ENCODE data around the gene NSG1. TPM values are rescaled to one million over a fixed set of nuclear protein-coding genes. Genes with fewer than 3 reads are reported as not detected.
A peak's percentile ranks its signal among the peaks of the same experiment; 100 is the strongest.

Gene NSG1
- total RNA-seq, 1 donor from 2014 or later = 12.7 TPM

DNA sequence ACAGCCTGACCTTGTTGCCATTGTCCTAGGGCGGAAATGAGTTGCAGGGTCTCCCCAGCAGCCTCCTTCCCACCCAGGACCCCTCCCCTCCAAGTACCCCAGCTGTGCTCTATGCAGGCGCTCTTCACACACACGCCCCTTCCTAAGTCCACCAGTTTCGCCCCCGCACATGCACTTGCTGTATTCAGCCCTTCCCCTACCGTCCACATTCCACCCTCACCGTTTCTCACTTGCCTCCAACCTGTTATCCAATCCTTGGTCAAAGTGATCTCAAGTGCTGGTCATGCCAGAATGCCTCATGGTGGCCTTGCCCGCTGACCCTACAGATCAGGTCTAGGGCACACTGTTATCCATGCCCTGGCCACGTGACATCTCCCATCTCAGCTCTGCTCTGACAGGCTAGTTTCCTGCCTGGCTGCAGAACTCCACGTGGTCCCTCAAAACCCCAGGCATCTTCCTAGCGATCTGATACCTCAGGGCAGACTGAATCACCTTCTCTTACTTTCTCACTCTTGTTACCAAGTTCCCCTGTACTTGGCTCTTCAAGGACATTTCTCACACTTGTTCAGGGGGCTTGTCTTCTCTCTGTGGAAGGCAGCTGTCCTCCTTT lies 39.7 kb downstream of the NSG1 start:
- H3K4me3 ChIP-seq (ENCODE audit: low read depth, low read length) = no peak overlapping the region
- H3K36me3 ChIP-seq (ENCODE audit: control insufficient read depth, insufficient read depth, low read length) = no peaks in the 10 kb centered on the region
- no peaks in the 10 kb centered on the region for H3K27me3 ChIP-seq (ENCODE audit: control insufficient read depth, insufficient read depth, low read length)
- DNase-seq (ENCODE audit: low read depth) = no peak
- no peak for TF ChIP-seq CTCF (IDR thresholded peaks at IDR 0.05; ENCODE audit: insufficient read depth, low read length, poor library complexity, severe bottlenecking)

DNA sequence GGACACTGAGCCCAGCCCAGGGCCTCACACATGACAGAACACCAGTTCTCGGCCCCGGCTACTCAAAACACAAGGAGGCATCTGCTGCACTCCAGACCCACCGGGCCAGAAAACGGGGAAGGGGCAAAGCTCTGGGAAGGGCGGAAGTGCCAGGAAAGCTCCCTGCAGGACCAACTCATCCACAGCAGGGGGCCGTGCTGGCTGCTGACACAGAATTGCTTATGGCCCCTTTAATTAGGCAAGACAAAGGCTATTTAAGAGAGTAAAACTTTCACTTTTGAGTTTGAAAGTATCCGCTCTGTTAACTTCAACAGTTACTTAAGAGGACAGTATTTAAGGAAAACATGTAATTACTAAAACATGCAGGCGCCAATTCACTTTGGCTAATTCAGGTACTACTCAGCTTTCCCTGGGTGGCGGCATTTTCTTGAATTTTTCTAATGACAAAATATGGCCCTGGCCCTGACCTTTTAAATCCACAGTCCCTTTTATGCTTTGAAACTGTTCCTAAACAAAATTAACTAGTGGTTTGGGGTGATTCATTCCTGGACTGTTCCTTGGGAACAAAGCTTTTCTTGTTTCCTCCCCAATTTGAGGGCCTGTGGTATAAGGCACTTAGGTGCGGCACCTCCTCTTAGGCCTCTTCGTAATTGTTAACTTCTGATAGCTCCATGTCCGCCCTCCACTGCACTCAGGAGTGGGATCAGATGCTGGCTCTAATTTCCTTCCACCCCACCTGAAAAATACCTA lies 40.4 kb downstream of the NSG1 start:
- no peak overlapping the region for H3K4me3 ChIP-seq (ENCODE audit: low read depth, low read length)
- peak; percentile 49 for TF ChIP-seq CTCF (IDR thresholded peaks at IDR 0.05; ENCODE audit: insufficient read depth, low read length, poor library complexity, severe bottlenecking)
- H3K27me3 ChIP-seq (ENCODE audit: control insufficient read depth, insufficient read depth, low read length) = no peaks in the 10 kb centered on the region
- no peaks in the 10 kb centered on the region for H3K36me3 ChIP-seq (ENCODE audit: control insufficient read depth, insufficient read depth, low read length)
- DNase-seq (ENCODE audit: low read depth) = peak; percentile 25

DNA sequence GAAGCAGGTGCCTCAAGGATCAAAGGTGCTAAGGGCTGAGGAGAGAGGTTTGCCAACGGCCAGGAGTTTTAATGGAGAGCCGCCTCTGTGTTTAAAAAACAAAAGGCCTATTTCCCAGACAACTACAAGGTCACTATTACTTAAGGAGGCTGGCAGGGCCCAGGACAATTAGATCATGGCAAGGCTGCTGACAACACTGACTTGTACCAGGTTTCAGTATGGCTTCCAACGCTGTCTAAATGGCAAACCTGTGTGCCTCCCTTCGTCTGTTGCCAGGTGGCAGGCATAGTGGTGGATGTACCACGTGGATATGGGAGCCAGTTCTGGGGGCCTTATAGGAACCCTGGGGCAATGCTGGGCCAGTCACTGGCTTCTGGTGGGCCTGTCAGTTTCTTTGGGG lies 41.0 kb downstream of the NSG1 start:
- DNase-seq (ENCODE audit: low read depth) = no peak
- no peak overlapping the region for H3K4me3 ChIP-seq (ENCODE audit: low read depth, low read length)
- H3K27me3 ChIP-seq (ENCODE audit: control insufficient read depth, insufficient read depth, low read length) = no peaks in the 10 kb centered on the region
- no peak for TF ChIP-seq CTCF (IDR thresholded peaks at IDR 0.05; ENCODE audit: insufficient read depth, low read length, poor library complexity, severe bottlenecking)
- no peaks in the 10 kb centered on the region for H3K36me3 ChIP-seq (ENCODE audit: control insufficient read depth, insufficient read depth, low read length)

- H3K27me3 ChIP-seq (ENCODE audit: control insufficient read depth, insufficient read depth, low read length) = no peaks in the 10 kb centered on the region
- no peak for TF ChIP-seq CTCF (IDR thresholded peaks at IDR 0.05; ENCODE audit: insufficient read depth, low read length, poor library complexity, severe bottlenecking)
- no peak for DNase-seq (ENCODE audit: low read depth)
- no peaks in the 10 kb centered on the region for H3K36me3 ChIP-seq (ENCODE audit: control insufficient read depth, insufficient read depth, low read length)
- no peak overlapping the region for H3K4me3 ChIP-seq (ENCODE audit: low read depth, low read length)
Measured at GRCh38 chr4:4428966-4429875, 42.3 kb downstream of the NSG1 start.

DNA sequence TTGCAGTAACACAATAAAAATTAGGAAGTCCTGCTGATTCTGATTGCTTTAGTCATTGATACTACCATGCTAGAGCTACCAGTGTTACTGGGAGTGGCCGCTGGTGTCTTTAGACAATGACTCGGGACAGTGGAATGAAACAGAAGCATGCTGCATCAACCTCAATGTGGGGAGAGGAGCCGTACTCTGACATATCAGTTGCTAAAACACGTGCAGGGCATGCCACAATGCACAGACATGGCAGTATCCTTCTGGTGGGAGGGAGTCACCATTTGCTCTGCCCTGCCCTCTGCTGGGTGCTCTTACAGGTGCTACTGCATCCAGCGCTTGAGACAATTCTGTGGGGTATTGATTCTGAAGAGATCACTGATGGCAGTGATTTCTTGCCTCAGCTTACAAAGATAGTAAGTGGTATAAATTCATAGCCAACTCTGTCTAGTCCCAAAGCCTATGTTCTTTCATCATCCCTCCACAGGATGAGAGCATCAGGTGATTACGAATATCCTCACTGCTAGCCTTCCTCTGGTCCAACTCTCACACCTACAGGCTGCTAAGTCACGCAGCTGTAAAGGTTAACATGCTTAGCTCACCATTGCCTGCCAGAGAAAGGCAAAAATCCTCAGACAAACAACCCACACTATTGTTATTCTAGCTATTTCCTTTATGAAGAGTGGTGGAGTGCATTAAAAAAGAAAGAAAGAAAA lies 43.7 kb downstream of the NSG1 start:
- no peak overlapping the region for H3K4me3 ChIP-seq (ENCODE audit: low read depth, low read length)
- no peaks in the 10 kb centered on the region for H3K27me3 ChIP-seq (ENCODE audit: control insufficient read depth, insufficient read depth, low read length)
- peak; percentile 44 for DNase-seq (ENCODE audit: low read depth)
- no peaks in the 10 kb centered on the region for H3K36me3 ChIP-seq (ENCODE audit: control insufficient read depth, insufficient read depth, low read length)
- peak; percentile 87 for TF ChIP-seq CTCF (IDR thresholded peaks at IDR 0.05; ENCODE audit: insufficient read depth, low read length, poor library complexity, severe bottlenecking)

Data from kidney epithelial cell (primary cell).